Neural cell (in vitro differentiated cells): ENCODE measurements around the gene PSG1. TPM values are rescaled to one million over a fixed set of nuclear protein-coding genes. Genes with fewer than 3 reads are reported as not detected.
"Not testable (repeated sequence)": the region's sequence is repeated elsewhere in the genome, so short reads cannot be mapped to it uniquely, and the experiment has no call there.

ENCODE experiments used
- H2AFZ ChIP-seq: fragments of 200-600, 300-800 bp; sonication (generic), shearing (Covaris generic); 2 replicates; pipeline ENCODE4 v1.6.0; 2014; ENCODE audit warnings: low read depth, mild to moderate bottlenecking, antibody characterized with exemption, low read length, moderate library complexity
- H3F3A ChIP-seq: fragments of 200-600 bp; shearing (Covaris generic); 2 replicates; pipeline ENCODE4 v1.6.1; 2016; ENCODE audit warnings: mild to moderate bottlenecking, moderate library complexity, mixed read lengths, antibody characterized with exemption, low read length; ENCODE audit not compliant: insufficient read depth, poor library complexity, severe bottlenecking
- H3K27ac ChIP-seq: fragments of 200-600, 300-800 bp; sonication (generic), shearing (Covaris generic); 2 replicates; pipeline ENCODE4 v1.5.1; 2014; ENCODE audit warnings: mild to moderate bottlenecking, low read length, moderate library complexity
- H3K27me3 ChIP-seq: fragments of 300-800, 200-600 bp; sonication (generic), shearing (Covaris generic); 2 replicates; pipeline ENCODE4 v1.6.0; 2014; ENCODE audit warnings: mild to moderate bottlenecking, low read depth, low read length, moderate library complexity; ENCODE audit not compliant: insufficient read depth
- H3K36me3 ChIP-seq: fragments of 300-800, 200-600 bp; sonication (generic), shearing (Covaris generic); 2 replicates; pipeline ENCODE4 v1.5.1; 2014; ENCODE audit warnings: mild to moderate bottlenecking, antibody characterized with exemption, low read length, moderate library complexity; ENCODE audit not compliant: insufficient read depth
- H3K4me2 ChIP-seq: fragments of 300-800, 200-600 bp; sonication (generic), shearing (Covaris generic); 2 replicates; pipeline ENCODE4 v1.6.0; 2014; ENCODE audit warnings: mild to moderate bottlenecking, low read length
- H3K4me3 ChIP-seq: fragments of 300-800, 200-600 bp; sonication (generic), shearing (Covaris generic); 2 replicates; pipeline ENCODE4 v1.5.1; 2014; ENCODE audit warnings: mild to moderate bottlenecking, low read length, moderate library complexity
- H3K79me2 ChIP-seq: fragments of 200-600 bp; shearing (Covaris generic); replicated peaks from 2 replicates; pipeline ENCODE4 v1.6.0; 2014; ENCODE audit warnings: mild to moderate bottlenecking, low read length, moderate library complexity; ENCODE audit not compliant: insufficient read depth
- H3K9ac ChIP-seq: fragments of 300-800, 200-600 bp; sonication (generic), shearing (Covaris generic); 2 replicates; pipeline ENCODE4 v1.6.1; 2016; ENCODE audit warnings: mild to moderate bottlenecking, low read length, mixed read lengths
- H3K9me2 ChIP-seq: fragments of 200-600 bp; shearing (Covaris generic); 2 replicates; pipeline ENCODE4 v1.6.1; 2016; ENCODE audit warnings: mild to moderate bottlenecking, low read length, mixed read lengths; ENCODE audit not compliant: insufficient read depth
- H3K9me3 ChIP-seq: fragments of 200-600, 300-800 bp; sonication (generic), shearing (Covaris generic); 2 replicates; pipeline ENCODE4 v1.6.1; 2016; ENCODE audit warnings: mild to moderate bottlenecking, mixed run types, low read length, moderate library complexity, mixed read lengths
- H4K20me1 ChIP-seq: fragments of 200-600 bp; shearing (Covaris generic); 2 replicates; pipeline ENCODE4 v1.6.1; 2016; ENCODE audit warnings: mild to moderate bottlenecking, mixed run types; ENCODE audit not compliant: insufficient read depth
- polyA plus RNA-seq: library from polyadenylated mRNA; depleted of rRNA; stranded (reverse); fragments of >200 nt; gene quantifications from 2 replicates; pipeline ENCODE4 v1.2.3, GENCODE V29; 2014

PSG1 gene
- polyA plus RNA-seq, 1 donor from 2014 or later: not detected

DNA sequence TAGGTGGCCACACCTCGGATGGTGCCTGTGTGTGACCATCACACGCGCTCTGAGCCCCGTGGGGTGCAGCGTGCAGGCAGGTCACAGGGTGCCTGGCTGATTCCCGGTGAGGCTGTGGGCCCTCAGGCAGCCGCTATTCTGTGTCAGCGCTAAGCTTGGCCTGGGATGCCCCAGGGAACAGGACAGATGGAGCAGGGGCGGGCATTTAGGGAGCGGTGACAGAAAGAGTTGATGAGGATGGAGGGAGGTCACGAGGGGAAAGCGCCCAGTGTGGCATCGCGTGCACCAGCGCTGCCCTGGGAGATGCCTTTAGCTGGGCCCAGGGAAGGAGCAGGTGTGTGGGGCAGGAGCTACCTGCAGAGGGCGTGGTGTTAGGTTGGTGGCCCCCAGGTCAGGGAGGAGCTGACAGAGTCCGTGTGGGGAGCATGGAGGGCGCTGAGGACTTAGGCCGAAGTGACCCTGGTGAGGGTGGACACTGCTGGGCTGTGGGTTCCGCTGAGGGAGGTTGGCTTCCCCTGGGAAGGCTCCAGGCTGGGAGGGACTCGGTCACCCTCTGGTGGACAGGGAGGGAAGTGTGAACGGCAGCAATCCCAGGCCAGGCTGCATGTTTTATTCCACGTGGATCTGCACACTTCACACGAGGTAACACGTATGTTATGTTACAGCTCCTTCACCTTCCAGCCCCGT, 39.7 kb upstream of the PSG1 start:
- H3K9me2 ChIP-seq: not testable (repeated sequence)

DNA sequence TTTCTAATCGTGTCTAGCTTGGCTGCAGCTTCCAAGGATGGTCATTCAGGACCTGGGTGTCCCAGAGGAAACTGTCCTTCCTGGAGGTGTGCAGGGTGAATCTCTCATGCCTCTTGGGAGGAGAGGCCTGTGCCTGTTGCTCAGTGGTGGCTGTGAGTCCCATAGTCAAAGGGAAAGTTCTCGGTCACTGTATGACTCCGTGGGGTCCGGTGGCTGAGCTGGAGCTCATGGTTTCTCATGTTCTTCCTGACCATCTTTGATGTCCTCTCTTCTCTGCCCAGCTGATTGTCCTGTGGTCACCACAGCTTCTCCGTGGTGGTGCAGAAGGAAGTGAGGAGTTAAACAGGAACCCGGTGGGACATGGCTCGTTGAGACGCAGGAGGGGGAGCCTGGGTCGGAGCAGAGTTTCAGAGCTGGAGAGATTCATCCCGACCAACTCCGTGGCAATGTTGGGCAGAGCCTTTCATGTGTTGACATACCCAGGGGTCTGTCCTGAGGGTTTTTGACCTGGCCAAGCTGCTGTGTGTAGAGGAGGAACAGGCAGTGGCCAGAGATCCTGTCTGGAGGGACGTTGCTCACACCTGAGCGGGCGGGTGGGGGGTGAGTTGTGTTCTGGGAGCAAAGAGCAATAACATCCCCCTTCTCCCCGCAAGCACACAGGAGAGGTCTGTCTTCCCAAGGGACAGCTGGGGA, 39.0 kb upstream of the PSG1 start:
- H3K79me2 ChIP-seq, H3K4me2 ChIP-seq, H3K4me3 ChIP-seq, H3K27ac ChIP-seq, H3K36me3 ChIP-seq, H4K20me1 ChIP-seq, H3K9me2 ChIP-seq, H3K9ac ChIP-seq, H3K27me3 ChIP-seq, H3F3A ChIP-seq, H2AFZ ChIP-seq, H3K9me3 ChIP-seq: not testable (repeated sequence)

More for the DNA sequence above, 39.7 kb upstream of the PSG1 start:
- not testable (repeated sequence) for H3K27me3 ChIP-seq, H3K4me2 ChIP-seq, H3K36me3 ChIP-seq, H3K4me3 ChIP-seq, H3F3A ChIP-seq, H3K9me3 ChIP-seq, H3K9ac ChIP-seq, H3K79me2 ChIP-seq, H2AFZ ChIP-seq, H3K27ac ChIP-seq, H4K20me1 ChIP-seq

DNA sequence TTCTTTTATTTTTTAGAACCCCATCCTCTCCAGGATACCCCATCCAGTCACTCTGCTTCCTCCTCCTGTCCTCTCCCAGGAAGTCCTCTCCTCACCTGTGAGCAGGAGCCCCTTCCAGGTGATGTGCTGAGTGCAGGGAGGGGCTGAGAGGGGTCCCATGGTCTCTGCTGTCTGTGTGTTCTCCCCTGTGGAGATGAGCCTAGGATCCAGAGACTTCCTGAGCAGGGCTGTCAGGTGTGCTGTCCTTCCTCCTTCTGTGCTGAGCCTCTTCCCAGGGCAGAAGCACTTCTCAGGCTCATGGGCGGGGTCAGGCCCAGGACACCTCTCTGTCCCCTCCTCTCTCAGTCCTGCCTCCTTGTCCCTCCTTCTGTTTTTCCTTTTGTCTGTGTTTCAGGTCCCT, 38.1 kb upstream of the PSG1 start, which contains the start of gene PSG6:
TSS of gene PSG6 (minus strand) at position 261 of the 400 bp plus-strand sequence. CDS start at position 159, 102 bp downstream.
- not testable (repeated sequence) for H3K9ac ChIP-seq, H3F3A ChIP-seq, H3K36me3 ChIP-seq, H3K4me3 ChIP-seq, H3K27ac ChIP-seq, H3K27me3 ChIP-seq, H3K9me2 ChIP-seq, H3K9me3 ChIP-seq, H4K20me1 ChIP-seq, H3K79me2 ChIP-seq, H3K4me2 ChIP-seq, H2AFZ ChIP-seq

DNA sequence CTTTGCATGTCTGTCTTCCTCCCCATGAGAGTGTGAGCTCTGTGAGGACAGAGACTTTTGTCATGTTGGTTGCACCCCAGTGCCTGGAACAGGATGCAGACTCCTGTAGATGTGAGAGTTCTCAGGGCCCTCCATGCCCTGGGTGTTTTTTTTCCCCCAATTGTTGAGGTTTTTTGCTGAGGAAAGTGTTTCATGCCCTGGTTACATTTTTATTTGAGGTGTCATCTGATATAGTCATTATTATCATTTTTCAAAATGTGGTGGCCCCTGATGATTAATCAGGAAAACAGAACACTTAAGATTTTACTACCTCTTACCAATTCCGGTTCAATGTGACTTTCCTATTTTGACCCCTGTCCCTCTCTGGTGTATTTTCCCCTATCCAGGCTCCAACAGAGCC, 37.4 kb upstream of the PSG1 start:
- H3K27ac ChIP-seq, H3K9ac ChIP-seq, H3K36me3 ChIP-seq, H4K20me1 ChIP-seq, H3K4me3 ChIP-seq, H3K79me2 ChIP-seq, H2AFZ ChIP-seq, H3K9me3 ChIP-seq, H3K4me2 ChIP-seq, H3K9me2 ChIP-seq, H3K27me3 ChIP-seq, H3F3A ChIP-seq: not testable (repeated sequence)

DNA sequence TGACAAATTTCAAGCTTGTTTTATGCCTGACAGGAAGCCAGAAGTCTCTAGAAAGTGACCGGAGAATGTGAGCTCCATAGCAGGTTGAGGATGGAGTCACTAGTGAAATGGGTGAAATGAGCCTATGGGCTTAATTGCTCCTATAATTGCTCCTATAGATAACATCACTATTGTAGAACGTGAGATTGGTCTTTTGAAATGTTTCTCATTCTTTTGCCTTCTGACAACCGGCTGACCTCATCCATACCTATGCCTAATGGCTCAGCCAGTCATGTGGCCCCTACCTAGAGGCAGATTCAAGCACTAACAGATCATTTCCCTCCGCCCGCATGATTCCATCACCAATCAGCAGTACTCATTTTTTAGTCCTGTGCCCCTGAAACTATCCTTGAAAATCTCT, 34.0 kb upstream of the PSG1 start:
- H3K27me3 ChIP-seq, H3K4me3 ChIP-seq, H3K9ac ChIP-seq, H3K27ac ChIP-seq, H3F3A ChIP-seq, H3K79me2 ChIP-seq, H3K9me2 ChIP-seq, H2AFZ ChIP-seq, H4K20me1 ChIP-seq, H3K36me3 ChIP-seq, H3K4me2 ChIP-seq, H3K9me3 ChIP-seq: not testable (repeated sequence)

DNA sequence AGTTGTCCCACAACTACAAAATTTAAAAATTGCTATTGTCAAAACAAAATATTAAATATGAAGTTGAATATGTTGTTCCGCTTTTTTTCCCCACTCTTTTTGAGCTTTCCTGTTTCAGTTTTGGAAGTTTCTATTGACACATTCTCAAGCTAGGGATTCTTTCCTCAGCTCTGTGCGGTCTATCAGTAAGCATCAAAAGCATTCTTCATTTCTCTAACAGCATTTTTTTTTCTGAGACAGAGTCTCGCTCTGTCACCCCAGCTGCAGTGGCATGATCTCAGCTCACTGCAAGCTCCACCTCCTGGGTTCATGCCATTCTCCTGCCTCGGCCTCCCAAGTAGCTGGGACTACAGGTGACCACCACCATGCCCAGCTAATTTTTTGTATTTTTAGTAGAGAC, 33.4 kb upstream of the PSG1 start:
- H3K79me2 ChIP-seq, H3K36me3 ChIP-seq, H3F3A ChIP-seq, H3K27ac ChIP-seq, H4K20me1 ChIP-seq, H3K9ac ChIP-seq, H3K9me2 ChIP-seq, H3K27me3 ChIP-seq, H3K9me3 ChIP-seq, H3K4me2 ChIP-seq, H2AFZ ChIP-seq, H3K4me3 ChIP-seq: not testable (repeated sequence)

DNA sequence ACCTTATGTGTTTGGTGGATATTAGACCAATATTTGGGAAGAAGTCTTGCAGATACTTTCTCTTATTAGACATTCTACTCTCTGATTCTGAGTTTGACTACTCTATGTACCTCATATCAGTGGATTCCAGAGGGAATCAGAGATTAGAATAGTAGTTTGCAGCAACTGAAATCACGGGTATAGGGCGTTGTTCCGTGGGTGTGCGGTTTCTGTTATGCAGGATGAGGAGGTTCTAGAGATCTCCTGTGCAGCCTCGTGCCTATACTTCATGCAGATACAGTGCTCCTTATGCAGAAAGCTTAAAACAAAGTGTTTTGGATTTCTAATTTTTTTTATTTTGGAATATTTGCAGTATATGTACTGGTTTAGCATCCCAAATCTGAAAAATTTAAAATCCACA, 32.2 kb upstream of the PSG1 start:
- not testable (repeated sequence) for H4K20me1 ChIP-seq, H3K4me2 ChIP-seq, H3K79me2 ChIP-seq, H3K9ac ChIP-seq, H2AFZ ChIP-seq, H3K9me3 ChIP-seq, H3F3A ChIP-seq, H3K27me3 ChIP-seq, H3K27ac ChIP-seq, H3K36me3 ChIP-seq, H3K9me2 ChIP-seq, H3K4me3 ChIP-seq

DNA sequence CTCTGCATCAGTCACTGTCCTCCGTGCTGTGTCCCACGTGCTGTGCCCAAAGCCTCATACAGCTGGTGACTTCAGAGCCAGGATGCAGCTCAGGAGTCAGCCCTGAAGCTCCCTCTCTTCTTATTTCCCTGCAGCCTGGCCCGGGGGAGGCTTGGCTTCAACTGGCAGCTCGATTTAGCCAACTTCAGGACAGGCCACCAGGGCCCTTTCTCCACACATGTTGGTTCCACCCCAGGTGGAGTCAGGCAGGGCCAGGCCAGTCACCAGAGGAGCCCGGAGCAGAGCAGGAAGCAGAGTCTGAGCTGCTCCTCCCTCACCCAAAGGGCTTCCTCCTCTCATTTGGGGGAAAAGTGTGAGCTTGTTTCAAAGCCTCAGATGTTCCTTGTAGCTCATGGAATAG, 26.6 kb upstream of the PSG1 start:
- H4K20me1 ChIP-seq, H3K36me3 ChIP-seq, H3K9me2 ChIP-seq, H3K4me2 ChIP-seq, H3K79me2 ChIP-seq, H3K27me3 ChIP-seq, H3F3A ChIP-seq, H3K27ac ChIP-seq, H3K4me3 ChIP-seq, H2AFZ ChIP-seq, H3K9me3 ChIP-seq, H3K9ac ChIP-seq: not testable (repeated sequence)
